HEK293 (cell line): ENCODE measurements around the gene MCTP1.

ENCODE experiments used
- BCL11B ChIP-seq: fragments of 450-650 bp; formaldehyde crosslinking; IDR thresholded peaks from 2 replicates; pipeline ENCODE4 v1.5.1; 2016; ENCODE audit warnings: low read depth, missing biosample characterization, missing genetic modification characterization
- FEZF1 ChIP-seq: fragments of 450-650 bp; formaldehyde crosslinking; IDR thresholded peaks from 2 replicates; pipeline ENCODE4 v1.5.1; 2016; ENCODE audit warnings: missing biosample characterization, missing genetic modification characterization
- GLIS1 ChIP-seq: fragments of 450-650 bp; formaldehyde crosslinking; IDR thresholded peaks from 2 replicates; pipeline ENCODE4 v1.5.1; 2016; ENCODE audit warnings: missing biosample characterization, missing genetic modification characterization
- IKZF3 ChIP-seq: fragments of 450-650 bp; IDR thresholded peaks from 2 replicates; pipeline ENCODE4 v1.5.0; 2018; ENCODE audit warnings: missing biosample characterization, mild to moderate bottlenecking, missing genetic modification characterization, moderate library complexity
- MZF1 ChIP-seq: fragments of 450-650 bp; formaldehyde crosslinking; IDR thresholded peaks from 2 replicates; pipeline ENCODE4 v1.5.1; 2017; ENCODE audit warnings: missing biosample characterization, missing genetic modification characterization, borderline replicate concordance
- OVOL3 ChIP-seq: fragments of 450-650 bp; formaldehyde crosslinking; IDR thresholded peaks from 2 replicates; pipeline ENCODE4 v1.5.1; 2016; ENCODE audit warnings: missing biosample characterization, missing genetic modification characterization
- PRDM1 ChIP-seq: fragments of 450-650 bp; formaldehyde crosslinking; IDR thresholded peaks from 2 replicates; pipeline ENCODE4; 2016; ENCODE audit warnings: missing biosample characterization, missing genetic modification characterization
- PRDM10 ChIP-seq: fragments of 450-650 bp; formaldehyde crosslinking; IDR thresholded peaks from 2 replicates; pipeline ENCODE4 v1.5.1; 2016; ENCODE audit warnings: missing biosample characterization, missing genetic modification characterization
- SCRT1 ChIP-seq: fragments of 450-650 bp; formaldehyde crosslinking; IDR thresholded peaks from 2 replicates; pipeline ENCODE4 v1.5.1; 2016; ENCODE audit warnings: missing biosample characterization, missing genetic modification characterization, borderline replicate concordance
- SP3 ChIP-seq: fragments of 450-650 bp; formaldehyde crosslinking; IDR thresholded peaks from 2 replicates; pipeline ENCODE4 v1.5.1; 2016; ENCODE audit warnings: missing biosample characterization, missing genetic modification characterization
- YY1 ChIP-seq: fragments of 450-650 bp; formaldehyde crosslinking; IDR thresholded peaks from 2 replicates; pipeline ENCODE4 v1.5.1; 2018; ENCODE audit warnings: missing biosample characterization, missing genetic modification characterization
- ZBTB7A ChIP-seq: fragments of 450-650 bp; formaldehyde crosslinking; IDR thresholded peaks from 2 replicates; pipeline ENCODE4 v1.5.1; 2016; ENCODE audit warnings: low read depth, missing biosample characterization, missing genetic modification characterization
- ZEB2 ChIP-seq: fragments of 450-650 bp; formaldehyde crosslinking; IDR thresholded peaks from 2 replicates; pipeline ENCODE4 v1.5.1; 2016; ENCODE audit warnings: missing biosample characterization, missing genetic modification characterization
- ZNF121 ChIP-seq: fragments of 450-650 bp; formaldehyde crosslinking; IDR thresholded peaks from 2 replicates; pipeline ENCODE4 v1.5.1; 2016; ENCODE audit warnings: missing biosample characterization, missing genetic modification characterization
- ZNF146 ChIP-seq: fragments of 450-650 bp; formaldehyde crosslinking; IDR thresholded peaks from 2 replicates; pipeline ENCODE4 v1.5.1; 2016; ENCODE audit warnings: missing biosample characterization, missing genetic modification characterization
- ZNF184 ChIP-seq: fragments of 450-650 bp; IDR thresholded peaks from 2 replicates; pipeline ENCODE4 v1.5.1; 2018; ENCODE audit warnings: missing biosample characterization, mild to moderate bottlenecking, missing genetic modification characterization
- ZNF248 ChIP-seq: fragments of 450-650 bp; formaldehyde crosslinking; IDR thresholded peaks from 2 replicates; pipeline ENCODE4 v1.5.1; 2017; ENCODE audit warnings: missing biosample characterization, missing genetic modification characterization
- ZNF292 ChIP-seq: fragments of 450-650 bp; formaldehyde crosslinking; IDR thresholded peaks from 2 replicates; pipeline ENCODE4 v1.5.1; 2016; ENCODE audit warnings: low read depth, missing biosample characterization, missing genetic modification characterization, borderline replicate concordance
- ZNF350 ChIP-seq: fragments of 450-650 bp; formaldehyde crosslinking; IDR thresholded peaks from 2 replicates; pipeline ENCODE4 v1.5.0; 2017; ENCODE audit warnings: missing biosample characterization, mild to moderate bottlenecking, missing genetic modification characterization
- ZNF473 ChIP-seq: fragments of 450-650 bp; formaldehyde crosslinking; IDR thresholded peaks from 2 replicates; pipeline ENCODE4 v1.5.1; 2017; ENCODE audit warnings: missing biosample characterization, missing genetic modification characterization
- ZNF48 ChIP-seq: fragments of 450-650 bp; formaldehyde crosslinking; IDR thresholded peaks from 2 replicates; pipeline ENCODE4 v1.5.1; 2016; ENCODE audit warnings: missing biosample characterization, missing genetic modification characterization
- ZNF521 ChIP-seq: fragments of 450-650 bp; formaldehyde crosslinking; IDR thresholded peaks from 2 replicates; pipeline ENCODE4 v1.5.1; 2017; ENCODE audit warnings: missing biosample characterization, mild to moderate bottlenecking, missing genetic modification characterization
- ZNF580 ChIP-seq: fragments of 450-650 bp; formaldehyde crosslinking; IDR thresholded peaks from 2 replicates; pipeline ENCODE4 v1.5.1; 2016; ENCODE audit warnings: missing biosample characterization, missing genetic modification characterization
- ZNF621 ChIP-seq: fragments of 450-650 bp; formaldehyde crosslinking; IDR thresholded peaks from 2 replicates; pipeline ENCODE4 v1.5.1; 2017; ENCODE audit warnings: missing biosample characterization, missing genetic modification characterization
- ZNF629 ChIP-seq: fragments of 450-650 bp; formaldehyde crosslinking; IDR thresholded peaks from 2 replicates; pipeline ENCODE4 v1.5.1; 2017; ENCODE audit warnings: missing biosample characterization, missing genetic modification characterization
- ZNF701 ChIP-seq: fragments of 450-650 bp; formaldehyde crosslinking; IDR thresholded peaks from 2 replicates; pipeline ENCODE4 v1.5.1; 2016; ENCODE audit warnings: missing biosample characterization, missing genetic modification characterization
- ZNF777 ChIP-seq: fragments of 450-650 bp; formaldehyde crosslinking; IDR thresholded peaks from 2 replicates; pipeline ENCODE4 v1.5.1; 2017; ENCODE audit warnings: missing biosample characterization, missing genetic modification characterization, borderline replicate concordance
- ZNF791 ChIP-seq: fragments of 450-650 bp; formaldehyde crosslinking; IDR thresholded peaks from 2 replicates; pipeline ENCODE4 v1.5.1; 2016; ENCODE audit warnings: missing biosample characterization, missing genetic modification characterization
- ZNF843 ChIP-seq: fragments of 450-650 bp; formaldehyde crosslinking; IDR thresholded peaks from 2 replicates; pipeline ENCODE4 v1.5.1; 2016; ENCODE audit warnings: missing biosample characterization, missing genetic modification characterization
- ZSCAN23 ChIP-seq: fragments of 450-650 bp; formaldehyde crosslinking; IDR thresholded peaks from 2 replicates; pipeline ENCODE4 v1.5.1; 2016; ENCODE audit warnings: missing biosample characterization, missing genetic modification characterization
- TF ChIP-seq, protein P1 (sequence below): fragments of 450-650 bp; formaldehyde crosslinking; IDR thresholded peaks from 2 replicates; pipeline ENCODE4 v1.5.1; 2017; ENCODE audit warnings: missing biosample characterization, missing genetic modification characterization
- TF ChIP-seq, protein P2 (sequence below): fragments of 450-650 bp; IDR thresholded peaks from 2 replicates; pipeline ENCODE4 v1.5.1; 2018; ENCODE audit warnings: missing biosample characterization, missing genetic modification characterization
- TF ChIP-seq, protein P3 (sequence below): fragments of 450-650 bp; formaldehyde crosslinking; IDR thresholded peaks from 2 replicates; pipeline ENCODE4 v1.5.1; 2016; ENCODE audit warnings: missing biosample characterization, missing genetic modification characterization

MCTP1 gene

DNA sequence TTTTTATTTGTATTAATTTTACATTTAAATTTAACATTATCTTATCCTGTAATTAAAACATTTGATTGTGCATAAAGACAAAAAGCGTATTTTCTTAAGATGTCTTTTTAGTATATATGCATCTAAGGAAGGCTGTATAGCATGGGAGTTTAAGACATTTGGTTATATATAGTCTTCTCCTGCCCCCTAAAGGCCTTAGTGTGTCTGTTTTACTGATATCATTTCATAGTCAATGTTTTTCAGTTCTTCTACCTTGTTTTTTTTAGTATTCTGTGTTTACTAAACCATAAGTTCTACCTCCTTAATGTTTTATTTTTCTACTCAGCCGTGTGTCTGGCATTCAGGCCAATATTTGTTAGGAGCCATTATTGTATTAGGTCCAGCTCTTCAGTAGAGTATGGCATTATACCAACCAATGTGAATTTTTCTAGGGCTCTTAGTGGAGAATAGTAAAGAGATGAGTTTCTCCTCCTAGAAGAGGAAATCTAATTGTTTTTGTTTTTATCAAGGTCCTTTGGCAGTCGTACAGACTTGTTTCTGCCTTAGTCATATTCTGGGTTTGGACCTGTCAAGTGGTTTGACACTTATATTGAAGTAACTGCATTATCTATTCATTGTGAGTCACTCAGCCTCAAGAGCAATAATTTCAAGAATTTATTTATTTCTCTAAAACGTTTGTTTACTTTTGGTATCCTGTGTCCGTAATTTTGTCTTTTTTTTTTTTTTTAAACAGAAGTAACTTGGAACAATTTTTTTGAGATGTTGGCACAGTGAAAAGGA, 591.7 kb downstream of the MCTP1 start (continued):
- TF ChIP-seq, protein P1, sequence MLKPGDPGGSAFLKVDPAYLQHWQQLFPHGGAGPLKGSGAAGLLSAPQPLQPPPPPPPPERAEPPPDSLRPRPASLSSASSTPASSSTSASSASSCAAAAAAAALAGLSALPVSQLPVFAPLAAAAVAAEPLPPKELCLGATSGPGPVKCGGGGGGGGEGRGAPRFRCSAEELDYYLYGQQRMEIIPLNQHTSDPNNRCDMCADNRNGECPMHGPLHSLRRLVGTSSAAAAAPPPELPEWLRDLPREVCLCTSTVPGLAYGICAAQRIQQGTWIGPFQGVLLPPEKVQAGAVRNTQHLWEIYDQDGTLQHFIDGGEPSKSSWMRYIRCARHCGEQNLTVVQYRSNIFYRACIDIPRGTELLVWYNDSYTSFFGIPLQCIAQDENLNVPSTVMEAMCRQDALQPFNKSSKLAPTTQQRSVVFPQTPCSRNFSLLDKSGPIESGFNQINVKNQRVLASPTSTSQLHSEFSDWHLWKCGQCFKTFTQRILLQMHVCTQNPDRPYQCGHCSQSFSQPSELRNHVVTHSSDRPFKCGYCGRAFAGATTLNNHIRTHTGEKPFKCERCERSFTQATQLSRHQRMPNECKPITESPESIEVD (tag by site-specific recombination): peak; percentile 85
- TF ChIP-seq GLIS1 (tag by site-specific recombination): no peak
- TF ChIP-seq MZF1 (tag by site-specific recombination): no peak
- no peak for TF ChIP-seq ZNF580 (tag by site-specific recombination)
- TF ChIP-seq ZNF701 (tag by site-specific recombination): no peak
- TF ChIP-seq ZNF248 (tag by site-specific recombination): no peak
- TF ChIP-seq, protein P2, sequence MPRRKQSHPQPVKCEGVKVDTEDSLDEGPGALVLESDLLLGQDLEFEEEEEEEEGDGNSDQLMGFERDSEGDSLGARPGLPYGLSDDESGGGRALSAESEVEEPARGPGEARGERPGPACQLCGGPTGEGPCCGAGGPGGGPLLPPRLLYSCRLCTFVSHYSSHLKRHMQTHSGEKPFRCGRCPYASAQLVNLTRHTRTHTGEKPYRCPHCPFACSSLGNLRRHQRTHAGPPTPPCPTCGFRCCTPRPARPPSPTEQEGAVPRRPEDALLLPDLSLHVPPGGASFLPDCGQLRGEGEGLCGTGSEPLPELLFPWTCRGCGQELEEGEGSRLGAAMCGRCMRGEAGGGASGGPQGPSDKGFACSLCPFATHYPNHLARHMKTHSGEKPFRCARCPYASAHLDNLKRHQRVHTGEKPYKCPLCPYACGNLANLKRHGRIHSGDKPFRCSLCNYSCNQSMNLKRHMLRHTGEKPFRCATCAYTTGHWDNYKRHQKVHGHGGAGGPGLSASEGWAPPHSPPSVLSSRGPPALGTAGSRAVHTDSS (tag by site-specific recombination): no peak
- no peak for TF ChIP-seq IKZF3 (tag by site-specific recombination)
- no peak for TF ChIP-seq PRDM10 (tag by site-specific recombination)
- TF ChIP-seq ZNF629 (tag by site-specific recombination): 0 out of 2 replicates have a peak, but pooled peaks have one; percentile 67
- no peak for TF ChIP-seq ZBTB7A (tag by site-specific recombination)
- no peak for TF ChIP-seq SP3 (tag by site-specific recombination)
- TF ChIP-seq ZNF843 (tag by site-specific recombination): peak; percentile 66
- no peak for TF ChIP-seq YY1 (tag by site-specific recombination)
- 0 out of 2 replicates have a peak, but pooled peaks have one; percentile 45 for TF ChIP-seq BCL11B
- no peak for TF ChIP-seq ZNF777
- TF ChIP-seq, protein P3, sequence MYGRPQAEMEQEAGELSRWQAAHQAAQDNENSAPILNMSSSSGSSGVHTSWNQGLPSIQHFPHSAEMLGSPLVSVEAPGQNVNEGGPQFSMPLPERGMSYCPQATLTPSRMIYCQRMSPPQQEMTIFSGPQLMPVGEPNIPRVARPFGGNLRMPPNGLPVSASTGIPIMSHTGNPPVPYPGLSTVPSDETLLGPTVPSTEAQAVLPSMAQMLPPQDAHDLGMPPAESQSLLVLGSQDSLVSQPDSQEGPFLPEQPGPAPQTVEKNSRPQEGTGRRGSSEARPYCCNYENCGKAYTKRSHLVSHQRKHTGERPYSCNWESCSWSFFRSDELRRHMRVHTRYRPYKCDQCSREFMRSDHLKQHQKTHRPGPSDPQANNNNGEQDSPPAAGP (tag by site-specific recombination): no peak
- TF ChIP-seq ZNF350 (tag by site-specific recombination): no peak
- TF ChIP-seq ZSCAN23 (tag by site-specific recombination): no peak
- TF ChIP-seq ZNF621 (tag by site-specific recombination): no peak
- TF ChIP-seq ZNF521 (tag by site-specific recombination): no peak
- no peak for TF ChIP-seq ZNF121 (tag by site-specific recombination)
- TF ChIP-seq FEZF1 (tag by site-specific recombination): peak; percentile 50
- no peak for TF ChIP-seq PRDM1 (tag by site-specific recombination)
- no peak for TF ChIP-seq ZNF791 (tag by site-specific recombination)
- TF ChIP-seq ZEB2 (tag by site-specific recombination): peak; percentile 85
- TF ChIP-seq ZNF473 (tag by site-specific recombination): no peak
- TF ChIP-seq ZNF184 (tag by site-specific recombination): no peak
- no peak for TF ChIP-seq OVOL3
- no peak for TF ChIP-seq SCRT1 (tag by site-specific recombination)
- no peak for TF ChIP-seq ZNF48 (tag by site-specific recombination)
- TF ChIP-seq ZNF146 (tag by site-specific recombination): no peak
- TF ChIP-seq ZNF292 (tag by site-specific recombination): no peak
